GM18868 (cell line): ENCODE measurements around the gene CUEDC1.
"Not testable (repeated sequence)": the region's sequence is repeated elsewhere in the genome, so short reads cannot be mapped to it uniquely, and the experiment has no call there.

Experiments
- ATAC-seq: cut with Tn5 transposase; IDR thresholded peaks from one replicate; pipeline ENCODE4 v1.9.1; 2021; ENCODE audit warnings: mild to moderate bottlenecking, moderate library complexity; ENCODE audit not compliant: unreplicated experiment

CUEDC1 gene

DNA sequence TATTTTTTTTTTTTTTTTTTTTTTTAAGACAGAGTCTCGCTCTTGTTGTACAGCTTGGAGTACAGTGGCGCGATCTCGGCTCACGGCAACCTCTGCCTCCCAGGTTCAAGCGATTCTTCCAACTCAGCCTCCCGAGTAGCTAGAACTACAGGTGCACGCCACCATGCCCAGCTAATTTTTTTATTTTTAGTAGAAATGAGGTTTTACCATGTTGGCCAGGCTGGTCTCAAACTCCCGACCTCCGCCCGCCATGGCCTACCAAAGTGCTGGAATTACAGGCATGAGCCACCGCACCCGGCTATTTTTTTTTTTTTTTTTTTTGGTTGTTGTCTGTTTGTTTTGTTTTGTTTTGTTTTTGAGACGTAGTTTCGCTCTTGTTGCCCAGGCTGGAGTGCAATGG, 3.2 kb upstream of the CUEDC1 start:
- not testable (repeated sequence) for ATAC-seq

GRCh38 chr17:57957886-57958285, 2.7 kb upstream of the CUEDC1 start:
- no peak for ATAC-seq

GRCh38 chr17:57957120-57957850, 2.1 kb upstream of the CUEDC1 start:
- ATAC-seq, result no peak

- ATAC-seq, result peak; percentile 72
These were observed 1.3 kb upstream of the CUEDC1 start for GRCh38 chr17:57956291-57957119.

- no peak for ATAC-seq
These were observed 622 bp downstream of the CUEDC1 start for GRCh38 chr17:57954397-57955182.

DNA sequence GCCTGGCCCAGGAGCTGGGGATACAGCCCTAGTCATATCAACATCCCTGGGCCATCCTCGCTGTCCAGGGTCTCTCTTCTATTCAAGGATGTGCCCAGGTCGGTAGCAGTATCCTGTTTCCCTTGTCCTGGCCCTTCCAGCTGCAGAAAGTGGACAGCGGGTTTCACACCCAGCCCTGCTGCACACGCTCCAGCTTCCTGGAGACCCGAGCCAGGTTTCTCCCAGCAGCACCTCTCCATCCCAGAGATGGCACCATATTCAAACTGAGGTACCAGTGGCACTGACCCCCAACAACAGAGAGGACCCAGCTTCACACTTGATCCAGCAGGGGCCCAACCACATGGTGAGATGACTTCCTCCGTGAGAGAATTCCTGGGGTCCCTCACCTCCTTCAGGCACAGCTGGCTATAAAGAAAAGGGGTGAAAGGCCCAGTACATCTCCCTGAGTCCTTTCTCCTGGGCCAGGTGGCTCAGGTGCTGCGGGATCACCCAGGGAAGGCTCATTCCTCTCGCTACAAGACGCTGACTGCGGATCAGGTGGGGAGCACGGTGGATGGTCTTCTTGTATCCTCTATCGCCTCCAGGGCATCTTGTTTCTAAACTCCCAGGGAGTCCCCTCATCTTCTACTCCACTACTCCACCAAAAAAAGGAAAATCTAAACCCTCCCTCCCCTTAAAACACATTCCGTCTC, 1.4 kb downstream of the CUEDC1 start:
- no peak for ATAC-seq

DNA sequence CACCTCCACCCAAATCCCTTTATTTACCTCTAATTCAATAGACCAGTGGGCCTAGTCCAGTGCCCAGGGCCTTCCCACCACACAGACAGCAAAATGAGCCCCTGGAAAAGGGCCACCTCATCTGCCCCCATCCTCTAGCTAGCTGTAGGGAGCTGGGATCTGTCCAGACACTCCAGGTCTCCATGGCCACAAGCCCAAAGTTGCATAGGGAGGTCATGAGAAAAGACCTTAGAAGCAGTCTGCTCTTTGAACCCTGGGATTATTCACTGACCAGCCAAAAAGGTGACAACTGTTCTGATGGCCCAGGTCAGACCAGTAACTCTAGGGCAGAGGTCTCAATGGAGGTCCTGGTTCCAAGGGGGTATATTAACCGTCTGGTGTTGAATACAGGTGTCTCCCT, 2.0 kb downstream of the CUEDC1 start:
- ATAC-seq, result no peak

GRCh38 chr17:57949649-57950048, 5.6 kb downstream of the CUEDC1 start:
- no peak for ATAC-seq

DNA sequence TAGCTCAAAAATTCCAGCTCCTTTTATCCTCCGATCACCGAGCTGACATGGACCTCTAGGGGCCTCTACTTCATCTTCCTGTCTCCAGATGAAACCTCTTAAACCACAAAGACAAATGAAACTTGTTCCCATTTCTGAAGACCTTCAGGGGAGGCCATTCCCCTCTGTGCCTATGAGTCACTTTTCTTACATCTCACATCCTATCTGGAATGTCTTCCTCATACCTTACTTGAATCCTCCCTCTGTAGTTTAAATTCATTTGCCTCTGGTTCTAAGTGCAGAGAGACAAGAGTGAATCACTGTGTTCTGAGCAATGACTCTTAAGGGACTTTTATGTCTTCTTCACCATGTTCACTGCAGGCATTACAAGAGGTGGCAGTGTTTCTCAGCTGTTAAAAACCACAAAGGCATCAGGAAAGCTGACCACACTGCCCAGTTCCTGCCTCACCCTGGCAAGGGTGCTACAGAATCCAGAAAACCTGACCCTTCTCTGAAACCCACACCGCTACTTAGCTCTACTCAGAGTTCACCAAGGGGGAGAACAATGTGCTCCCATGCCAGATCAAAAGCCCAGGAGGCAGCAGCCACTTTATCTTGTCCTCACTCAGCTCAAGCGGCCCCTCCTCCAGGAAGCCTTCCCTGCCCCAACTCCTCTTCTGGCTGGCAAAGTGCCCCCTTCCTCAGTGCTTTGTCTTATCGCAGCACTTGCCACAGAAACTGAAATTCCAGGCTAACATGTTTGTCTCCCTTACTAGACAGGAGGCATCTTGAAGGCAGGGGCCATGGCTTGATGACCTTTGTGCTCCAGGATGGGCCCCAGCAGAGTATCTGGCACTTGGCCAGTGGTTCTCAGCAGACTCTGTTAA, 6.4 kb downstream of the CUEDC1 start:
- no peak for ATAC-seq

- ATAC-seq, result no peak
These were observed 7.0 kb downstream of the CUEDC1 start for GRCh38 chr17:57948169-57948554.

- no peak for ATAC-seq
These were observed 7.8 kb downstream of the CUEDC1 start for GRCh38 chr17:57947369-57947768.

- peak; percentile 72 for ATAC-seq
These were observed 8.3 kb downstream of the CUEDC1 start for GRCh38 chr17:57946798-57947358.

DNA sequence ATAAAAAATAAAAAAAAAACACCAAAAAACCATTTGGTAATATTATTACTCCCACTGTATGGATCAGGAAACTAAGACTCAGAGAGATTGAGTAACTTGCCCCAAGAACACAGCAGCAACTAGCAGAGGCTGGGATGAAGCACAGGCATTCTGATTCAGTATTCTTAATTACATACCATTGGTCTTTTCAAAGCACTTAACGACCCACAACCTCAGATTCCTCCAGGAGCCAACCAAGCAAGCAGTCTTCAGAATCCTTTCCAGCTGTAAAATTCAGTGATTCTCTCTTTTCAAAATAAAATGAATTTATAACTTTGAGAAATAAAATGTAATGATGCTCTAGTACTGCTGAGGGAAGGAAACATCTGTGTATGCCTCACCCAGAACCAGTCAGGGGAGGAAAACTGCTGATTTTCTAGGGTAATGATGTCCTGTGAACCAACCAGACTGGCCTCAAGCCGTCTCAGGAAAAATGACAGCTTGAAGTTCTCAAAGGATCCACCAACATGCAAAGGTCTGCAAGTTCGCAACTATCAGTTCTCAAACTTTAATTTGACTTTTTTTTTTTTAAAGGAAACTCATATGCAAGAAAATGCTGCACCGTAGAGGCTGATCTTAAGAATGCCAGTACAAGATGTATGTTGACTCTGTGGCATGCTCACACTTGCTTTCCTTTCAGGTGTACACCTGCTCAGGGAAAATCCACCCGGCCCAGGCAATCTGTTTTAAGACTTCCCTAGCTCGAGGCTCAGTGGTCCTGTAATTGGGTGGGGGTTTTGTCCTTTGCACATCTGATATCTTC, 9.0 kb downstream of the CUEDC1 start:
- ATAC-seq, result peak; percentile 13

DNA sequence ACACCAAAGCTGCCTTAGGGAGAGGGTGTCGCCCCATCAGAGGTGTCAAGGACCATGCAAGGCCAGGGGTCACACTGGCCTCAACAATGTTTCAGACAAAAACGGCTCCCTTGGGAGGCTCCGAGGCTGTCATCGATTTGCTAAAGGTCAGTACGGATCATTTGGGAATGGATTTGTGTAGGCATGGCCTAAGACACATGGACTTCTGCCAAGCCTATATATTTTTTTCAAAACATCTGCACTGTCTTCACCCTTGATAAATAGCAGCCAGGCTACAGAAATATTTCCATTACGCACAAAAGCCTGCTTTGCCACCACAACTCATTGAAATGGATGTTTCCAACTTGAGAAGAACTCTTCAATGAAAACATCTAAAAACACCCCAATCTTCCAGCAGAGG, 10.3 kb downstream of the CUEDC1 start:
- no peak for ATAC-seq

DNA sequence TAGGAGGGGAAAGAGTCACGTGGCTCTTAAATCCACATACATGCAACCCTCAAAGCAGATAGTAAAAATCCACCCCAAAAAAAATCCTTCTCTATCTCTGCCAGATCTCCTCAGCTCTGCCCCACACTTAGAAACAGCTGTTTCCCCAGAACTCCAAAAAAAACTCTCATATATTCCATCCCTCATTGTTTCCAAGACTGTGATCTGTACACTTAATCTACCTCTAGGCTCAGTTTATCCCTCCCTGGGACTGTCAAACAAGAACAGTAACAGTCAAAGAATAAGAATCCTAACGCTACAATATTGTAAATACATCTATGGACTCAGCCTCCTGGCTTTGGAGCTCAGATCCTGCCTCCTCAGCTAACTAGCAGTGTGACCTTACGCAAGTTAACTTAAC, 11.6 kb downstream of the CUEDC1 start:
- no peak for ATAC-seq

DNA sequence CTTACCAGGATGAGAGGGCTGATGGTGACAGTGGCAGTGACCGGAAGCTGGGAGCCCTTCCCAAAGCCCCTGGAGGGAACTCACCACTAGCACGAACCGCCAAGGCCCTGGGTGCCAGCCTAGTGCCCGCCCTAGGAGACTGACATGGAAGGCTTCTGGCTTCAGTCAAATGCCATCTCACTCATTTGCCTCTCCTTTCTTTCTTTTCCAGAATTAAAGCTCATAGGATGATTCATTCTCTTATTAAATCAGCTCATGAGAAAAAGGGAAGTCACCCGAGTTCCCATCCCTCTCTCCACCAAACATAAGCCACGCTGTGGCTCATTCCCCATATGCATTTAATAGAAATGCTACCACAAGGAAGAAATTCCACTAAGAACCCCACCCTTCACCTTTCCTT, 12.1 kb downstream of the CUEDC1 start:
- ATAC-seq, result no peak

- ATAC-seq, result no peak
These were observed 13.5 kb downstream of the CUEDC1 start for GRCh38 chr17:57941384-57942370.
